GM03348 (cell line): ENCODE measurements around the gene SLC41A3.
"Not testable (repeated sequence)": the region's sequence is repeated elsewhere in the genome, so short reads cannot be mapped to it uniquely, and the experiment has no call there.

Source experiments
- DNase-seq: peaks from one replicate; pipeline ENCODE4 v3.0.0; 2012; ENCODE audit warnings: low spot score

The SLC41A3 gene

GRCh38 chr3:126106336-126107202 is 22.6 kb upstream of the SLC41A3 start:
- no peak for DNase-seq

- DNase-seq, result no peak
Measured at GRCh38 chr3:126105691-126106187, 21.8 kb upstream of the SLC41A3 start.

- peak; percentile 2 for DNase-seq
Measured at GRCh38 chr3:126104742-126105605, 21.1 kb upstream of the SLC41A3 start.

- peak; percentile 3 for DNase-seq
Measured at GRCh38 chr3:126104028-126104635, 20.2 kb upstream of the SLC41A3 start.

- DNase-seq, result peak; percentile 6
Measured at GRCh38 chr3:126103121-126104027, 19.4 kb upstream of the SLC41A3 start.

- peak; percentile 74 for DNase-seq
Measured at GRCh38 chr3:126102530-126102951, 18.6 kb upstream of the SLC41A3 start.

- DNase-seq, result no peak
Measured at GRCh38 chr3:126102011-126102410, 18.1 kb upstream of the SLC41A3 start.

GRCh38 chr3:126101521-126101982 is 17.6 kb upstream of the SLC41A3 start:
- no peak for DNase-seq

- peak; percentile 49 for DNase-seq
Measured at GRCh38 chr3:126100634-126101301, 16.8 kb upstream of the SLC41A3 start.

GRCh38 chr3:126100269-126100633 is 16.3 kb upstream of the SLC41A3 start:
- DNase-seq, result no peak

GRCh38 chr3:126098391-126098858 is 14.5 kb upstream of the SLC41A3 start:
- DNase-seq, result no peak

- no peak for DNase-seq
Measured at GRCh38 chr3:126097801-126098200, 13.9 kb upstream of the SLC41A3 start.

GRCh38 chr3:126096274-126096673 is 12.3 kb upstream of the SLC41A3 start:
- DNase-seq, result not testable (repeated sequence)

- not testable (repeated sequence) for DNase-seq
Measured at GRCh38 chr3:126092128-126092527, 8.2 kb upstream of the SLC41A3 start.

GRCh38 chr3:126087552-126088175 is 3.7 kb upstream of the SLC41A3 start:
- no peak for DNase-seq

GRCh38 chr3:126085841-126086240 is 1.9 kb upstream of the SLC41A3 start:
- DNase-seq, result no peak

GRCh38 chr3:126085276-126085675 is 1.4 kb upstream of the SLC41A3 start:
- no peak for DNase-seq

- no peak for DNase-seq
Measured at GRCh38 chr3:126084768-126085180, 850 bp upstream of the SLC41A3 start.

GRCh38 chr3:126083511-126083912 is 412 bp downstream of the SLC41A3 start:
- peak; percentile 69 for DNase-seq

- DNase-seq, result no peak
Measured at GRCh38 chr3:126083138-126083445, 832 bp downstream of the SLC41A3 start.
